ENCODE data around the gene PTPN14.

DNA sequence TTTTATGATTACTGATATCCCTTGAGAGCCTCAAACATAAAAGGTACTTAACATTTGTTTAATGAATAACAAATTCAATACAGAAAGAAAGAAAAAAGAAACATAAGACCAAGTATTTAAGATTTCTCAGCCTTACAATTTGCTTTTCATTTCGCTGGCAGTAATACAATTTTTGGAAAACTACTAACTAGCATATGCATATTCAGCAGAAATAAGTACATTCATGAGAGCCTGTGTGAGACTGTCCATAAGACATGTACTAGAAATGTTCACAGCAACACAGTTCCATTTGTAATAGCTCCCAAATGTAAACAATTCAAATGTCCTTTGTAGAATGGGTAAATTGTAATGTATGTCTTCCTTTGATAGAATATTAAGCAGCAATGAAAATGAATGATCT is 119.2 kb downstream of the PTPN14 start:
- TF ChIP-seq EZH2 (IDR thresholded peaks at IDR 0.05; ENCODE audit: borderline replicate concordance, insufficient read depth, low read length, poor library complexity, severe bottlenecking), result no peak
- TF ChIP-seq, protein P1, sequence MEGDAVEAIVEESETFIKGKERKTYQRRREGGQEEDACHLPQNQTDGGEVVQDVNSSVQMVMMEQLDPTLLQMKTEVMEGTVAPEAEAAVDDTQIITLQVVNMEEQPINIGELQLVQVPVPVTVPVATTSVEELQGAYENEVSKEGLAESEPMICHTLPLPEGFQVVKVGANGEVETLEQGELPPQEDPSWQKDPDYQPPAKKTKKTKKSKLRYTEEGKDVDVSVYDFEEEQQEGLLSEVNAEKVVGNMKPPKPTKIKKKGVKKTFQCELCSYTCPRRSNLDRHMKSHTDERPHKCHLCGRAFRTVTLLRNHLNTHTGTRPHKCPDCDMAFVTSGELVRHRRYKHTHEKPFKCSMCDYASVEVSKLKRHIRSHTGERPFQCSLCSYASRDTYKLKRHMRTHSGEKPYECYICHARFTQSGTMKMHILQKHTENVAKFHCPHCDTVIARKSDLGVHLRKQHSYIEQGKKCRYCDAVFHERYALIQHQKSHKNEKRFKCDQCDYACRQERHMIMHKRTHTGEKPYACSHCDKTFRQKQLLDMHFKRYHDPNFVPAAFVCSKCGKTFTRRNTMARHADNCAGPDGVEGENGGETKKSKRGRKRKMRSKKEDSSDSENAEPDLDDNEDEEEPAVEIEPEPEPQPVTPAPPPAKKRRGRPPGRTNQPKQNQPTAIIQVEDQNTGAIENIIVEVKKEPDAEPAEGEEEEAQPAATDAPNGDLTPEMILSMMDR (IDR thresholded peaks at IDR 0.05; ENCODE audit: poor library complexity, severe bottlenecking), result no peak
- TF ChIP-seq, protein P2, sequence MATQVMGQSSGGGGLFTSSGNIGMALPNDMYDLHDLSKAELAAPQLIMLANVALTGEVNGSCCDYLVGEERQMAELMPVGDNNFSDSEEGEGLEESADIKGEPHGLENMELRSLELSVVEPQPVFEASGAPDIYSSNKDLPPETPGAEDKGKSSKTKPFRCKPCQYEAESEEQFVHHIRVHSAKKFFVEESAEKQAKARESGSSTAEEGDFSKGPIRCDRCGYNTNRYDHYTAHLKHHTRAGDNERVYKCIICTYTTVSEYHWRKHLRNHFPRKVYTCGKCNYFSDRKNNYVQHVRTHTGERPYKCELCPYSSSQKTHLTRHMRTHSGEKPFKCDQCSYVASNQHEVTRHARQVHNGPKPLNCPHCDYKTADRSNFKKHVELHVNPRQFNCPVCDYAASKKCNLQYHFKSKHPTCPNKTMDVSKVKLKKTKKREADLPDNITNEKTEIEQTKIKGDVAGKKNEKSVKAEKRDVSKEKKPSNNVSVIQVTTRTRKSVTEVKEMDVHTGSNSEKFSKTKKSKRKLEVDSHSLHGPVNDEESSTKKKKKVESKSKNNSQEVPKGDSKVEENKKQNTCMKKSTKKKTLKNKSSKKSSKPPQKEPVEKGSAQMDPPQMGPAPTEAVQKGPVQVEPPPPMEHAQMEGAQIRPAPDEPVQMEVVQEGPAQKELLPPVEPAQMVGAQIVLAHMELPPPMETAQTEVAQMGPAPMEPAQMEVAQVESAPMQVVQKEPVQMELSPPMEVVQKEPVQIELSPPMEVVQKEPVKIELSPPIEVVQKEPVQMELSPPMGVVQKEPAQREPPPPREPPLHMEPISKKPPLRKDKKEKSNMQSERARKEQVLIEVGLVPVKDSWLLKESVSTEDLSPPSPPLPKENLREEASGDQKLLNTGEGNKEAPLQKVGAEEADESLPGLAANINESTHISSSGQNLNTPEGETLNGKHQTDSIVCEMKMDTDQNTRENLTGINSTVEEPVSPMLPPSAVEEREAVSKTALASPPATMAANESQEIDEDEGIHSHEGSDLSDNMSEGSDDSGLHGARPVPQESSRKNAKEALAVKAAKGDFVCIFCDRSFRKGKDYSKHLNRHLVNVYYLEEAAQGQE (IDR thresholded peaks at IDR 0.05; ENCODE audit: borderline replicate concordance), result no peak
- TF ChIP-seq SMC3 (conservative IDR thresholded peaks at IDR 0.05; ENCODE audit: poor library complexity), result no peak
- no peak for TF ChIP-seq POLR2AphosphoS5 (IDR thresholded peaks at IDR 0.05)
- TF ChIP-seq EP300 (conservative IDR thresholded peaks at IDR 0.05; ENCODE audit: poor library complexity, severe bottlenecking), result no peak
- TF ChIP-seq RAD21 (conservative IDR thresholded peaks at IDR 0.05), result no peak
- TF ChIP-seq MXI1 (conservative IDR thresholded peaks at IDR 0.05; ENCODE audit: poor library complexity, severe bottlenecking), result no peak

All from neural cell (in vitro differentiated cells).